ENCODE data around the gene ATP5IF1.

- TF ChIP-seq POLR2AphosphoS5 (IDR thresholded peaks at IDR 0.05) (peak; percentile 96), CTCF (IDR thresholded peaks at IDR 0.05) (peak in 1 of 4 experiments; percentile 16), POLR2A (IDR thresholded peaks at IDR 0.05) (peak; percentile 99)
Observed at GRCh38 chr1:28259252-28259933, 23.5 kb downstream of the ATP5IF1 start, which contains the start of gene SESN2.
